Omental fat pad (tissue), 4 donors: Measurements from ENCODE around the gene VAV3. TPM values are rescaled to one million over a fixed set of nuclear protein-coding genes. Genes with fewer than 3 reads are reported as not detected.
"Not testable (repeated sequence)": the region's sequence is repeated elsewhere in the genome, so short reads cannot be mapped to it uniquely, and the experiment has no call there.

ENCODE experiments used
- ATAC-seq: fragments of 150-250 bp; one replicate; pipeline ENCODE4 v1.9.1; 2016; ENCODE audit warnings: mild to moderate bottlenecking, moderate library complexity; ENCODE audit not compliant: low FRiP score
- DNase-seq: peaks from one replicate; pipeline ENCODE4 v3.0.0-alpha.2; 2019; ENCODE audit warnings: low spot score
- CTCF ChIP-seq, 3 donors: fragments of 450-650 bp; IDR thresholded peaks; one replicate each; pipeline ENCODE4 v1.5.1; 2016 to 2017; ENCODE audit warnings: antibody characterized with exemption in 3 of 3, mild to moderate bottlenecking in 3 of 3, moderate library complexity in 2 of 3
- total RNA-seq, 4 donors: library from RNA; depleted of rRNA; stranded (reverse); fragments of >200 nt; gene quantifications; one replicate each; pipeline ENCODE4 v1.1.0, GENCODE V29; 2016

Gene VAV3
- total RNA-seq, 4 donors from 2014 or later = 5.4 to 10.9 (median 10.2) TPM

DNA sequence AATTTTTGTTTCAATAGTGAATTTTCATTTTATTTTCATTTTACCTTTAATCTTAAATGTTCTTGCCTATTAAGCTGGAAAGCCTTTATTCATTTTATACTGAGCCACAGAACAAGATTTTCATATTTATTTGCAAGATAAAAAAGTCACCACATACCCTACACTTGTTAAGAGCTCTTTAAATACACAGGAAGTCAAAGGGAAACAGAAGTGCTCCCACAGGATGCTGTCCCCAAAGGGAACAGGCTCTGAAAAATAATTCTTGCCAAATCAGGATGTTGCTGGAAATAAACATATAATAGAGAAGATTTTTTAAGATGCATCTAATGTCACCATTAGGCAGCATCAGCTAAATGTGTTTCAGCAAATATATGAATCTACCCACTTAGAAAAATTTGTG, 113.6 kb downstream of the VAV3 start:
- DNase-seq (no peak), ATAC-seq (no peak)
- no peak for TF ChIP-seq CTCF (IDR thresholded peaks at IDR 0.05)

DNA sequence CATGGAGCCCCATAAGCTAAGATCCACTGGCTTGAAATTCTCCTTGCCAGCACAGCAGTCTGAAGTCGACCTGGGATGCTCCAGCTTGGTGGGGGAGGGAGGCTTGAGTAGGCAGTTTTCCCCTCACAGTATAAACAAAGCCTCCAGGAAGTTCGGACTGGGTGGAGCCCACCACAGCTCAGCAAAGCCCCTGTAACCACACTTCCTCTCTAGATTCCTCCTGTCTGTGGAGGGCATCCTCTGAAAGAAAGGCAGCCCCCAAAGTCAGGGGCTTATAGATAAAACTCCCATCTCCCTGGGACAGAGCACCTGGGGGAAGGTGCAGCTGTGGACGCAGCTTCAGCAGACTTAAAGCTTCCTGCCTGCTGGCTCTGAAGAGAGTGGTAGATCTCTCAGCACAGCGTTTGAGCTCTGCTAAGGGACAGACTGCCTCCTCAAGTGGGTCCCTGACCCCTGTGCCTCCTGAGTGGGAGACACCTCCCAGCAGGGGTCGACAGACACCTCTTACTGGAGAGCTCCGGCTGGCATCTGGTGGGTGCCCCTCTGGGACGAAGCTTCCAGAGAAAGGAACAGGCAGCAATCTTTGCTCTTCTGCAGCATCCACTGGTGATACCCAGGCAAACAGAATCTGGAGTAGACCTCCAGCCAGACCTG, 120.3 kb downstream of the VAV3 start:
- DNase-seq, ATAC-seq: not testable (repeated sequence)

- no peak for TF ChIP-seq CTCF (IDR thresholded peaks at IDR 0.05)
- ATAC-seq = no peak
- DNase-seq = no peak
Measured at GRCh38 chr1:107843989-107844388, 121.0 kb downstream of the VAV3 start.

DNA sequence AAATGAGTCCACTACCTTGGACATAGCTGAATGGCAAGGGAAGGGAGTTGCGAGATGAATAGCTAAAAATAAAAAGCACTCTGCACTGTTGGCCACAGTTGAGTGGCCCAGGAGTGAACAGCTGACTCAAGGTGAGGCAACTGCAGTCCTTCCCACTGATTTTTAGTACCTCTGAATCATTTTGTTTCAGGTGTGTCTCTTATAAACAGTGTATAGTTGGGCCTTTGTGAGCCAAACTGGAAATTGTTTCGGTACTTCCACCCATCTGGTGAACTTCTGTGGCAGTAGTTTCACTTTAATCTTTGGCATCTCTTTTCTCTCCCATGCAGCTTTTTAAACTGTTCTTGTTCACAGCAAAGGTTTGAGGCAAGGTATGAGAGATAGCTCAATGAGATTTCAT, 122.7 kb downstream of the VAV3 start:
- no peak for TF ChIP-seq CTCF (IDR thresholded peaks at IDR 0.05)
- ATAC-seq = no peak
- no peak for DNase-seq

- no peak for ATAC-seq
- TF ChIP-seq CTCF (IDR thresholded peaks at IDR 0.05) = no peak
Measured at GRCh38 chr1:107840725-107841124, 124.3 kb downstream of the VAV3 start.

DNA sequence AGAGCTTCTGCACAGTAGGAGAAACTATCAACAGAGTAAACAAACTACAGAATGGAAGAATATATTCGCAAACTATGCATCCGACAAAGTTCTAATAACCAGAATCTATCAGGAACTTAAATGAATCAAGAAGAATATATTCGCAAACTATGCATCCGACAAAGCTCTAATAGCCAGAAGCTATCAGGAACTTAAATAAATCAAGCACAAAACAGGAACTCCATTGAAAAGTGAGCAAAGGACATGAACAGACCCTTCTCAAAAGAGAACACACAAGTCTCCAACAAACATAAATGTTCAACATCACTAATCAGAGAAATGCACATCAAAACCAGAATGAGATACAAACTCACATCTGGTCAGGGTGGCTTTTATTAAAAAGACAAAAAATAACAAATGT, 126.9 kb downstream of the VAV3 start:
- DNase-seq (no peak), ATAC-seq (no peak)
- TF ChIP-seq CTCF (IDR thresholded peaks at IDR 0.05) = no peak

More at GRCh38 chr1:107840725-107841124, 124.3 kb downstream of the VAV3 start:
- no peak for DNase-seq

GRCh38 chr1:107835151-107835670, 129.8 kb downstream of the VAV3 start:
- no peak for DNase-seq
- TF ChIP-seq CTCF (IDR thresholded peaks at IDR 0.05) = no peak
- ATAC-seq = no peak
